ENCODE measurements around the gene GRAMD1A.

GRCh38 chr19:34989298-34989697 is 10.8 kb upstream of the GRAMD1A start:
- TF ChIP-seq CTCF (IDR thresholded peaks at IDR 0.05) (no peak), ZFX (IDR thresholded peaks at IDR 0.05; ENCODE audit: borderline replicate concordance) (no peak)

All from 22Rv1 (cell line).